ENCODE measurements around the gene GK.

GK gene

DNA sequence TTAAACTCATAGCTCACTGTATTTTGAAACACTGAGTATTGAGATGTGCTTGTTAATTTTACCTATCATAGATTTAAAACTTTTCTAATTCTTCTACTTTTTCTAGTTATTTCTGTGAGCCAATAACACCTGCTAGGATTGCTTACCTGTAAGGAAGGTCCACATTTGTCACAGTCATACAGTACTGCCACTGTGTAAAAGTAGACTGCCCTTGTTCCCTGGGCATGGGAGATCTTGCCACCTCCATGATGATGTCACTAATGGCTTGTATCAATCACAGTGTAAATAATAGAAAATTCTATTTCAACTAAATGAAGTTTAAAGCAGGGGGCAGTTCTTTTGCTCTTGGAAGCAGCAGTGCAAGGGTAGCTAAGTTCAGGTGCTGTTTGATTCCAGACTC lies 35.9 kb downstream of the GK start:
- TF ChIP-seq TEAD4 (IDR thresholded peaks at IDR 0.05) = no peak
- TF ChIP-seq RAD21 (IDR thresholded peaks at IDR 0.05; ENCODE audit: low read depth) = no peak
- TF ChIP-seq CREB1 (IDR thresholded peaks at IDR 0.05; ENCODE audit: low read depth) = no peak
- TF ChIP-seq FOXM1 (IDR thresholded peaks at IDR 0.05; ENCODE audit: borderline replicate concordance, low read depth) = no peak
- TF ChIP-seq, protein P1, sequence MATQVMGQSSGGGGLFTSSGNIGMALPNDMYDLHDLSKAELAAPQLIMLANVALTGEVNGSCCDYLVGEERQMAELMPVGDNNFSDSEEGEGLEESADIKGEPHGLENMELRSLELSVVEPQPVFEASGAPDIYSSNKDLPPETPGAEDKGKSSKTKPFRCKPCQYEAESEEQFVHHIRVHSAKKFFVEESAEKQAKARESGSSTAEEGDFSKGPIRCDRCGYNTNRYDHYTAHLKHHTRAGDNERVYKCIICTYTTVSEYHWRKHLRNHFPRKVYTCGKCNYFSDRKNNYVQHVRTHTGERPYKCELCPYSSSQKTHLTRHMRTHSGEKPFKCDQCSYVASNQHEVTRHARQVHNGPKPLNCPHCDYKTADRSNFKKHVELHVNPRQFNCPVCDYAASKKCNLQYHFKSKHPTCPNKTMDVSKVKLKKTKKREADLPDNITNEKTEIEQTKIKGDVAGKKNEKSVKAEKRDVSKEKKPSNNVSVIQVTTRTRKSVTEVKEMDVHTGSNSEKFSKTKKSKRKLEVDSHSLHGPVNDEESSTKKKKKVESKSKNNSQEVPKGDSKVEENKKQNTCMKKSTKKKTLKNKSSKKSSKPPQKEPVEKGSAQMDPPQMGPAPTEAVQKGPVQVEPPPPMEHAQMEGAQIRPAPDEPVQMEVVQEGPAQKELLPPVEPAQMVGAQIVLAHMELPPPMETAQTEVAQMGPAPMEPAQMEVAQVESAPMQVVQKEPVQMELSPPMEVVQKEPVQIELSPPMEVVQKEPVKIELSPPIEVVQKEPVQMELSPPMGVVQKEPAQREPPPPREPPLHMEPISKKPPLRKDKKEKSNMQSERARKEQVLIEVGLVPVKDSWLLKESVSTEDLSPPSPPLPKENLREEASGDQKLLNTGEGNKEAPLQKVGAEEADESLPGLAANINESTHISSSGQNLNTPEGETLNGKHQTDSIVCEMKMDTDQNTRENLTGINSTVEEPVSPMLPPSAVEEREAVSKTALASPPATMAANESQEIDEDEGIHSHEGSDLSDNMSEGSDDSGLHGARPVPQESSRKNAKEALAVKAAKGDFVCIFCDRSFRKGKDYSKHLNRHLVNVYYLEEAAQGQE (IDR thresholded peaks at IDR 0.05; ENCODE audit: low read depth) = no peak
- no peak for TF ChIP-seq EGR1 (IDR thresholded peaks at IDR 0.05)
- TF ChIP-seq CEBPB (IDR thresholded peaks at IDR 0.05) = no peak
- TF ChIP-seq EP300 (IDR thresholded peaks at IDR 0.05; ENCODE audit: borderline replicate concordance) = no peak

GRCh38 chrX:30690330-30690729 lies 37.1 kb downstream of the GK start:
- TF ChIP-seq YY1 (IDR thresholded peaks at IDR 0.05; ENCODE audit: low read depth) = no peak
- TF ChIP-seq EP300 (IDR thresholded peaks at IDR 0.05; ENCODE audit: borderline replicate concordance) = no peak
- TF ChIP-seq CREB1 (IDR thresholded peaks at IDR 0.05; ENCODE audit: low read depth) = no peak
- TF ChIP-seq NFIC (IDR thresholded peaks at IDR 0.05) = no peak
- no peak for TF ChIP-seq EGR1 (IDR thresholded peaks at IDR 0.05)
- no peak for TF ChIP-seq FOXM1 (IDR thresholded peaks at IDR 0.05; ENCODE audit: borderline replicate concordance, low read depth)
- no peak for TF ChIP-seq RAD21 (IDR thresholded peaks at IDR 0.05; ENCODE audit: low read depth)
- no peak for TF ChIP-seq TEAD4 (IDR thresholded peaks at IDR 0.05)
- no peak for TF ChIP-seq TCF12 (IDR thresholded peaks at IDR 0.05; ENCODE audit: low read depth)

GRCh38 chrX:30693999-30694650 lies 40.9 kb downstream of the GK start:
- TF ChIP-seq CREB1 (IDR thresholded peaks at IDR 0.05; ENCODE audit: low read depth) = no peak
- TF ChIP-seq CEBPB (IDR thresholded peaks at IDR 0.05) = no peak
- TF ChIP-seq, protein P2, sequence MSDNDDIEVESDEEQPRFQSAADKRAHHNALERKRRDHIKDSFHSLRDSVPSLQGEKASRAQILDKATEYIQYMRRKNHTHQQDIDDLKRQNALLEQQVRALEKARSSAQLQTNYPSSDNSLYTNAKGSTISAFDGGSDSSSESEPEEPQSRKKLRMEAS (IDR thresholded peaks at IDR 0.05) = no peak
- no peak for TF ChIP-seq EGR1 (IDR thresholded peaks at IDR 0.05)
- TF ChIP-seq EP300 (IDR thresholded peaks at IDR 0.05; ENCODE audit: borderline replicate concordance) = no peak
- TF ChIP-seq TEAD4 (IDR thresholded peaks at IDR 0.05) = no peak
- no peak for TF ChIP-seq FOXM1 (IDR thresholded peaks at IDR 0.05; ENCODE audit: borderline replicate concordance, low read depth)
- TF ChIP-seq, protein P3, sequence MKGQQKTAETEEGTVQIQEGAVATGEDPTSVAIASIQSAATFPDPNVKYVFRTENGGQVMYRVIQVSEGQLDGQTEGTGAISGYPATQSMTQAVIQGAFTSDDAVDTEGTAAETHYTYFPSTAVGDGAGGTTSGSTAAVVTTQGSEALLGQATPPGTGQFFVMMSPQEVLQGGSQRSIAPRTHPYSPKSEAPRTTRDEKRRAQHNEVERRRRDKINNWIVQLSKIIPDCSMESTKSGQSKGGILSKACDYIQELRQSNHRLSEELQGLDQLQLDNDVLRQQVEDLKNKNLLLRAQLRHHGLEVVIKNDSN (IDR thresholded peaks at IDR 0.05) = no peak
- TF ChIP-seq YY1 (IDR thresholded peaks at IDR 0.05; ENCODE audit: low read depth) = no peak
- TF ChIP-seq, protein P1 (IDR thresholded peaks at IDR 0.05; ENCODE audit: low read depth) = no peak
- TF ChIP-seq TAF1 (IDR thresholded peaks at IDR 0.05; ENCODE audit: low read depth) = no peak
- TF ChIP-seq ZBTB7A (IDR thresholded peaks at IDR 0.05; ENCODE audit: low read depth) = no peak
- no peak for TF ChIP-seq TCF12 (IDR thresholded peaks at IDR 0.05; ENCODE audit: low read depth)

- TF ChIP-seq TAF1 (IDR thresholded peaks at IDR 0.05; ENCODE audit: low read depth) = no peak
Observed at GRCh38 chrX:30702736-30703135, 49.5 kb downstream of the GK start.

DNA sequence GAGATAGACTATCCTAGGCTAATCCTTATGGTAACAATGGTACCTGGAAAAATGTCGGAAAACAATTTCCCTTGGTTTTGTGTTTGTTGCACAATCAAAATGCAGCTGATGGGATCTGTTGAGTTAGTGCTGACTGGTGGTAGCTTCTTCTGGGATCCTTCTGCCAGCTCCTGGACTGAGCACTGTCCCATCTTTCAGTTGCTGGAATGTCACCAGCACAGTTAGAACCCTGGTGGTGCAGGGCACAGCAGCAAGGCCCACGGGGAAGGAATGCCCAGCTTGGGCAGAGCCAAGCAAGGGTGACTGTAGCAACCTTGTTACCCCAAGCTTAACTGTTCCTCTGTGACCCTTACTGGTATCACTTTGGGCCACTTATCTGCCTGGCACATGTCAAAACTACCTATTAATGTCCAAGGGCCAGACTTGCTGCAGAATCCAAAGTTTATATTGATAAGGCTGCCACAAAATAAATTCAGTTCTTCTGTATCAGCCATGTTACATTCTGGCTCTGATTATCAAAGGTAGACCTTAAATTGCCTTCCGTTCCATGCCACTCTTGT lies 53.1 kb downstream of the GK start:
- no peak for TF ChIP-seq CEBPB (IDR thresholded peaks at IDR 0.05)
- TF ChIP-seq, protein P2 (IDR thresholded peaks at IDR 0.05) = no peak
- TF ChIP-seq CREB1 (IDR thresholded peaks at IDR 0.05; ENCODE audit: low read depth) = no peak
- TF ChIP-seq YY1 (IDR thresholded peaks at IDR 0.05; ENCODE audit: low read depth) = no peak
- TF ChIP-seq TAF1 (IDR thresholded peaks at IDR 0.05; ENCODE audit: low read depth) = no peak
- no peak for TF ChIP-seq EGR1 (IDR thresholded peaks at IDR 0.05)
- no peak for TF ChIP-seq FOXM1 (IDR thresholded peaks at IDR 0.05; ENCODE audit: borderline replicate concordance, low read depth)
- no peak for TF ChIP-seq ZBTB7A (IDR thresholded peaks at IDR 0.05; ENCODE audit: low read depth)
- TF ChIP-seq, protein P1 (IDR thresholded peaks at IDR 0.05; ENCODE audit: low read depth) = no peak
